OCI-LY3 (cell line): ENCODE measurements around the gene TLN1.
A peak's percentile ranks its signal among the peaks of the same experiment; 100 is the strongest.

Experiments
- H2AFZ ChIP-seq: fragments of 200-600, 300-600 bp; shearing (Covaris generic); 2 replicates; pipeline ENCODE4 v1.6.0; 2014; ENCODE audit warnings: antibody characterized with exemption, low read depth, low read length
- H3K27ac ChIP-seq: fragments of 200-600, 300-600 bp; sonication (generic); 2 replicates; pipeline ENCODE4 v1.5.1; 2014; ENCODE audit warnings: mild to moderate bottlenecking, low read length, moderate library complexity, mixed read lengths
- H3K27me3 ChIP-seq: fragments of 200-600, 300-600 bp; sonication (generic); 2 replicates; pipeline ENCODE4 v1.6.1; 2014; ENCODE audit warnings: low read depth, low read length, mixed read lengths
- H3K36me3 ChIP-seq: fragments of 200-600, 300-600 bp; sonication (generic); replicated peaks from 2 replicates; pipeline ENCODE3; 2014; ENCODE audit warnings: low read depth, low read length, mixed read lengths
- H3K4me1 ChIP-seq: fragments of 300-600, 200-600 bp; sonication (generic); 2 replicates; pipeline ENCODE4 v1.6.1; 2014; ENCODE audit warnings: low read length, mixed read lengths
- H3K4me2 ChIP-seq: fragments of 200-600, 300-600 bp; sonication (generic); 2 replicates; pipeline ENCODE4 v1.6.1; 2014; ENCODE audit warnings: low read length, mixed read lengths
- H3K4me3 ChIP-seq: fragments of 300-600, 200-600 bp; sonication (generic); 2 replicates; pipeline ENCODE4 v1.5.1; 2014; ENCODE audit warnings: antibody characterized with exemption, mild to moderate bottlenecking, low read length, moderate library complexity
- H3K79me2 ChIP-seq: fragments of 300-600, 200-600 bp; shearing (Covaris generic); 2 replicates; pipeline ENCODE4 v1.6.1; 2014; ENCODE audit warnings: mild to moderate bottlenecking, low read length, mixed read lengths
- H3K9ac ChIP-seq: fragments of 300-600, 200-600 bp; shearing (Covaris generic); 2 replicates; pipeline ENCODE4 v1.6.0; 2014; ENCODE audit warnings: mild to moderate bottlenecking, low read length, moderate library complexity
- H3K9me3 ChIP-seq: fragments of 200-600, 300-600 bp; shearing (Covaris generic); 2 replicates; pipeline ENCODE4 v1.6.1; 2014; ENCODE audit warnings: low read length, mixed read lengths; ENCODE audit not compliant: insufficient read depth
- H4K20me1 ChIP-seq: fragments of 200-600, 300-600 bp; sonication (generic); 2 replicates; pipeline ENCODE4 v1.6.1; 2016; ENCODE audit warnings: low read length, mixed read lengths; ENCODE audit not compliant: insufficient read depth
- CTCF ChIP-seq: fragments of 200-600, 300-600 bp; sonication (generic); IDR thresholded peaks from 2 replicates; pipeline ENCODE4 v1.5.1; 2014; ENCODE audit warnings: antibody characterized with exemption, low read length, low read depth
- EZH2phosphoT487 ChIP-seq: fragments of 200-600 bp; shearing (Covaris generic); IDR thresholded peaks from 2 replicates; pipeline ENCODE4 v1.6.1; 2018; ENCODE audit warnings: antibody characterized with exemption, mixed run types, low read depth

The TLN1 gene

GRCh38 chr9:35652829-35653209, 79.2 kb downstream of the TLN1 start:
- Histone ChIP-seq H3K4me1 (peaks cover 54% of the 10 kb centered on the region), H3K9ac (no peak overlapping the region), H3K36me3 (no peaks in the 10 kb centered on the region), H3K4me2 (no peak overlapping the region), H2AFZ (no peak overlapping the region), H3K4me3 (no peak overlapping the region), H3K79me2 (peaks cover 10% of the 10 kb centered on the region), H3K9me3 (no peaks in the 10 kb centered on the region), H3K27me3 (no peaks in the 10 kb centered on the region), H3K27ac (no peak overlapping the region), H4K20me1 (no peaks in the 10 kb centered on the region)
- TF ChIP-seq CTCF (no peak), EZH2phosphoT487 (no peak)

GRCh38 chr9:35651956-35652828, 79.8 kb downstream of the TLN1 start:
- H4K20me1 ChIP-seq, result no peaks in the 10 kb centered on the region
- no peak overlapping the region for H3K27ac ChIP-seq
- H3K4me3 ChIP-seq, result no peak overlapping the region
- no peak overlapping the region for H3K9ac ChIP-seq
- H3K4me1 ChIP-seq, result peaks cover 56% of the 10 kb centered on the region
- H3K27me3 ChIP-seq, result no peaks in the 10 kb centered on the region
- H3K9me3 ChIP-seq, result no peaks in the 10 kb centered on the region
- H3K36me3 ChIP-seq, result no peaks in the 10 kb centered on the region
- no peak overlapping the region for H2AFZ ChIP-seq
- peak overlapping the region; percentile 6; the same call in 1 of the 2 replicates for H3K4me2 ChIP-seq
- no peak for TF ChIP-seq EZH2phosphoT487
- no peak for TF ChIP-seq CTCF
- peaks cover 10% of the 10 kb centered on the region for H3K79me2 ChIP-seq

- H3K27ac ChIP-seq, result peak within 1 kb of the TSS; percentile 66
- H3K9ac ChIP-seq, result peak within 1 kb of the TSS; percentile 89
- H3K79me2 ChIP-seq, result peaks cover 10% of the 10 kb centered on the region
- peak within 1 kb of the TSS; percentile 73 for H2AFZ ChIP-seq
- H3K4me1 ChIP-seq, result peaks cover 58% of the 10 kb centered on the region
- TF ChIP-seq CTCF (no peak), EZH2phosphoT487 (no peak)
- peak within 1 kb of the TSS; percentile 99 for H3K4me2 ChIP-seq
- H3K9me3 ChIP-seq, result no peaks in the 10 kb centered on the region
- H3K36me3 ChIP-seq, result no peaks in the 10 kb centered on the region
- H3K27me3 ChIP-seq, result no peaks in the 10 kb centered on the region
- peak within 1 kb of the TSS; percentile 88 for H3K4me3 ChIP-seq
- H4K20me1 ChIP-seq, result no peaks in the 10 kb centered on the region
Observed at GRCh38 chr9:35650341-35651158, 81.4 kb downstream of the TLN1 start, which contains the start of gene SIT1. TSS of gene SIT1 (minus strand) at chr9:35650931. CDS start at chr9:35650853, 78 bp downstream.
